Mesothelial cell of epicardium (in vitro differentiated cells): ENCODE measurements around the gene PRDM10. TPM values are rescaled to one million over a fixed set of nuclear protein-coding genes. Genes with fewer than 3 reads are reported as not detected.

Source experiments
- DNase-seq, 2 experiments: peaks; one replicate each; pipeline ENCODE4 v3.0.0; 2021; ENCODE audit warnings: low spot score in 2 of 2; ENCODE audit not compliant: unreplicated experiment in 2 of 2
- H3K27ac Mint-ChIP-seq: 2 replicates; pipeline ENCODE4 v1.8.0; 2021; ENCODE audit warnings: mixed read lengths
- H3K27me3 Mint-ChIP-seq: 2 replicates; pipeline ENCODE4 v1.8.0; 2021; ENCODE audit warnings: low read depth, mixed read lengths
- H3K36me3 Mint-ChIP-seq: 2 replicates; pipeline ENCODE4 v1.8.0; 2021; ENCODE audit warnings: mixed read lengths
- H3K4me1 Mint-ChIP-seq: 2 replicates; pipeline ENCODE4 v1.8.0; 2021; ENCODE audit warnings: mixed read lengths
- H3K4me3 Mint-ChIP-seq: 2 replicates; pipeline ENCODE4 v1.8.0; 2021; ENCODE audit warnings: mild to moderate bottlenecking, moderate library complexity, mixed read lengths
- H3K9me3 Mint-ChIP-seq: 2 replicates; pipeline ENCODE4 v1.8.0; 2021; ENCODE audit warnings: mixed read lengths
- CTCF ChIP-seq: fragments of 200-600 bp; sonication (generic); IDR thresholded peaks from one replicate; pipeline ENCODE4 v1.5.0; 2021; ENCODE audit warnings: antibody characterized with exemption; ENCODE audit not compliant: unreplicated experiment
- total RNA-seq: library from RNA; stranded (reverse); gene quantifications from 3 replicates; pipeline ENCODE4 v1.2.1, GENCODE V29; 2021

The PRDM10 gene
- total RNA-seq, 1 donor from 2014 or later, result 17.8 TPM

GRCh38 chr11:129998905-129999304 is 3.7 kb downstream of the PRDM10 start:
- H3K36me3 Mint-ChIP-seq, result peaks cover 1% of the 10 kb centered on the region

GRCh38 chr11:129998107-129998506 is 4.5 kb downstream of the PRDM10 start:
- Mint-ChIP-seq H3K4me3 (no peak overlapping the region), H3K36me3 (peaks cover 1% of the 10 kb centered on the region), H3K4me1 (peaks cover 35% of the 10 kb centered on the region), H3K9me3 (no peaks in the 10 kb centered on the region), H3K27ac (no peak overlapping the region), H3K27me3 (no peaks in the 10 kb centered on the region)
- DNase-seq, result no peak
- no peak for TF ChIP-seq CTCF

More at GRCh38 chr11:129998905-129999304, 3.7 kb downstream of the PRDM10 start:
- DNase-seq, result no peak
- Mint-ChIP-seq H3K27me3 (no peaks in the 10 kb centered on the region), H3K4me1 (peaks cover 40% of the 10 kb centered on the region), H3K9me3 (no peaks in the 10 kb centered on the region), H3K27ac (no peak overlapping the region), H3K4me3 (no peak overlapping the region)
- TF ChIP-seq CTCF, result no peak

- no peak overlapping the region for H3K27ac Mint-ChIP-seq
- peaks cover 1% of the 10 kb centered on the region for H3K36me3 Mint-ChIP-seq
- no peak for TF ChIP-seq CTCF
- H3K27me3 Mint-ChIP-seq, result no peaks in the 10 kb centered on the region
- no peaks in the 10 kb centered on the region for H3K9me3 Mint-ChIP-seq
- no peak overlapping the region for H3K4me3 Mint-ChIP-seq
- DNase-seq, result no peak
- peaks cover 37% of the 10 kb centered on the region for H3K4me1 Mint-ChIP-seq
Observed at GRCh38 chr11:129997513-129997912, 5.1 kb downstream of the PRDM10 start.

- H3K27me3 Mint-ChIP-seq, result no peaks in the 10 kb centered on the region
- peaks cover 1% of the 10 kb centered on the region for H3K36me3 Mint-ChIP-seq
- no peak for DNase-seq
- H3K27ac Mint-ChIP-seq, result peak overlapping the region; percentile 72
- no peaks in the 10 kb centered on the region for H3K9me3 Mint-ChIP-seq
- H3K4me1 Mint-ChIP-seq, result peaks cover 41% of the 10 kb centered on the region
- TF ChIP-seq CTCF, result no peak
- no peak overlapping the region for H3K4me3 Mint-ChIP-seq
Observed at GRCh38 chr11:129996113-129996870, 6.3 kb downstream of the PRDM10 start.

GRCh38 chr11:129995163-129995562 is 7.5 kb downstream of the PRDM10 start:
- Mint-ChIP-seq H3K4me3 (no peak overlapping the region), H3K4me1 (peaks cover 30% of the 10 kb centered on the region), H3K27me3 (no peaks in the 10 kb centered on the region), H3K36me3 (peaks cover 1% of the 10 kb centered on the region), H3K27ac (peak overlapping the region; percentile 11), H3K9me3 (no peaks in the 10 kb centered on the region)
- DNase-seq, result no peak
- TF ChIP-seq CTCF, result no peak
